KMS-11 (cell line): Measurements from ENCODE around the gene ACAT2.
"Not testable (repeated sequence)": the region's sequence is repeated elsewhere in the genome, so short reads cannot be mapped to it uniquely, and the experiment has no call there.

Experiments
- H2AFZ ChIP-seq: fragments of 200-600 bp; sonication (generic); 2 replicates; pipeline ENCODE4 v1.6.1; 2016; ENCODE audit warnings: antibody characterized with exemption, mixed run types, low read depth
- H3K27ac ChIP-seq: fragments of 200-600 bp; sonication (generic); 2 replicates; pipeline ENCODE4 v1.6.1; 2016; ENCODE audit warnings: mild to moderate bottlenecking, mixed run types
- H3K27me3 ChIP-seq: fragments of 200-600 bp; sonication (generic); 2 replicates; pipeline ENCODE4 v1.6.1; 2017; ENCODE audit warnings: mild to moderate bottlenecking, low read depth, mixed run types, moderate library complexity; ENCODE audit not compliant: insufficient read depth
- H3K36me3 ChIP-seq: fragments of 200-600 bp; sonication (generic); 2 replicates; pipeline ENCODE4 v1.6.1; 2017; ENCODE audit warnings: mild to moderate bottlenecking, mixed run types; ENCODE audit not compliant: insufficient read depth
- H3K4me1 ChIP-seq: fragments of 200-600 bp; sonication (generic); 2 replicates; pipeline ENCODE4 v1.6.1; 2016; ENCODE audit warnings: mild to moderate bottlenecking, low read depth, mixed run types; ENCODE audit not compliant: poor library complexity, severe bottlenecking
- H3K4me2 ChIP-seq: fragments of 200-600 bp; sonication (generic); 2 replicates; pipeline ENCODE4 v1.7.0; 2016; ENCODE audit warnings: mild to moderate bottlenecking, mixed run types
- H3K4me3 ChIP-seq: fragments of 200-600 bp; sonication (generic); IDR thresholded peaks from 2 replicates; pipeline ENCODE4 v1.6.1; 2017; ENCODE audit warnings: low read depth, low read length, mixed read lengths; ENCODE audit not compliant: insufficient read depth
- H3K79me2 ChIP-seq: fragments of 200-600 bp; sonication (generic); 2 replicates; pipeline ENCODE4 v1.6.1; 2016; ENCODE audit warnings: low read depth, mixed run types; ENCODE audit not compliant: insufficient read depth
- H3K9ac ChIP-seq: fragments of 200-600 bp; sonication (generic); 2 replicates; pipeline ENCODE4 v1.6.1; 2016; ENCODE audit warnings: mild to moderate bottlenecking, mixed run types
- H4K20me1 ChIP-seq: fragments of 200-600 bp; sonication (generic); 2 replicates; pipeline ENCODE4 v1.6.1; 2016; ENCODE audit warnings: mild to moderate bottlenecking, mixed run types; ENCODE audit not compliant: insufficient read depth
- CTCF ChIP-seq: fragments of 200-600 bp; sonication (generic); conservative IDR thresholded peaks from 2 replicates; pipeline ENCODE4 v1.6.1; 2017; ENCODE audit warnings: low read depth, mild to moderate bottlenecking, antibody characterized with exemption, low read length, moderate library complexity, mixed read lengths

Gene ACAT2

GRCh38 chr6:159821122-159821521 is 59.3 kb downstream of the ACAT2 start:
- Histone ChIP-seq H3K9ac (no peak overlapping the region), H3K4me1 (no peaks in the 10 kb centered on the region), H3K4me2 (no peak overlapping the region), H3K79me2 (no peaks in the 10 kb centered on the region), H3K27me3 (no peaks in the 10 kb centered on the region), H3K36me3 (no peaks in the 10 kb centered on the region), H4K20me1 (no peaks in the 10 kb centered on the region), H3K27ac (no peak overlapping the region), H2AFZ (no peak overlapping the region), H3K4me3 (no peak overlapping the region)
- no peak for TF ChIP-seq CTCF

- TF ChIP-seq CTCF: no peak
- Histone ChIP-seq H3K4me2 (no peak overlapping the region), H3K9ac (no peak overlapping the region), H3K27me3 (no peaks in the 10 kb centered on the region), H4K20me1 (no peaks in the 10 kb centered on the region), H3K4me3 (no peak overlapping the region), H3K27ac (no peak overlapping the region), H2AFZ (no peak overlapping the region), H3K4me1 (no peaks in the 10 kb centered on the region), H3K36me3 (no peaks in the 10 kb centered on the region), H3K79me2 (no peaks in the 10 kb centered on the region)
Observed at GRCh38 chr6:159821726-159822125, 59.9 kb downstream of the ACAT2 start.

- Histone ChIP-seq H3K79me2 (no peaks in the 10 kb centered on the region), H2AFZ (no peak overlapping the region), H3K9ac (no peak overlapping the region), H3K4me1 (no peaks in the 10 kb centered on the region), H3K36me3 (no peaks in the 10 kb centered on the region), H3K27me3 (no peaks in the 10 kb centered on the region), H3K4me2 (no peak overlapping the region), H3K4me3 (no peak overlapping the region), H3K27ac (no peak overlapping the region), H4K20me1 (no peaks in the 10 kb centered on the region)
- no peak for TF ChIP-seq CTCF
Observed at GRCh38 chr6:159823953-159824352, 62.1 kb downstream of the ACAT2 start.

- not testable (repeated sequence) for H3K4me1 ChIP-seq, H2AFZ ChIP-seq, H4K20me1 ChIP-seq, H3K4me3 ChIP-seq, H3K27me3 ChIP-seq, H3K27ac ChIP-seq, H3K79me2 ChIP-seq, H3K9ac ChIP-seq, H3K4me2 ChIP-seq, H3K36me3 ChIP-seq
Observed at GRCh38 chr6:159824690-159825089, 62.8 kb downstream of the ACAT2 start.

GRCh38 chr6:159826004-159826403 is 64.2 kb downstream of the ACAT2 start:
- H3K36me3 ChIP-seq: no peaks in the 10 kb centered on the region
- H3K4me1 ChIP-seq: no peaks in the 10 kb centered on the region

More at GRCh38 chr6:159826004-159826403, 64.2 kb downstream of the ACAT2 start:
- no peaks in the 10 kb centered on the region for H3K27me3 ChIP-seq
- H3K27ac ChIP-seq: no peak overlapping the region
- no peak overlapping the region for H3K4me2 ChIP-seq
- H2AFZ ChIP-seq: no peak overlapping the region
- no peaks in the 10 kb centered on the region for H4K20me1 ChIP-seq
- H3K4me3 ChIP-seq: no peak overlapping the region
- no peak for TF ChIP-seq CTCF
- no peaks in the 10 kb centered on the region for H3K79me2 ChIP-seq
- no peak overlapping the region for H3K9ac ChIP-seq
